ENCODE data around the gene WDR33.
"Not testable (repeated sequence)": the region's sequence is repeated elsewhere in the genome, so short reads cannot be mapped to it uniquely, and the experiment has no call there.

The WDR33 gene

DNA sequence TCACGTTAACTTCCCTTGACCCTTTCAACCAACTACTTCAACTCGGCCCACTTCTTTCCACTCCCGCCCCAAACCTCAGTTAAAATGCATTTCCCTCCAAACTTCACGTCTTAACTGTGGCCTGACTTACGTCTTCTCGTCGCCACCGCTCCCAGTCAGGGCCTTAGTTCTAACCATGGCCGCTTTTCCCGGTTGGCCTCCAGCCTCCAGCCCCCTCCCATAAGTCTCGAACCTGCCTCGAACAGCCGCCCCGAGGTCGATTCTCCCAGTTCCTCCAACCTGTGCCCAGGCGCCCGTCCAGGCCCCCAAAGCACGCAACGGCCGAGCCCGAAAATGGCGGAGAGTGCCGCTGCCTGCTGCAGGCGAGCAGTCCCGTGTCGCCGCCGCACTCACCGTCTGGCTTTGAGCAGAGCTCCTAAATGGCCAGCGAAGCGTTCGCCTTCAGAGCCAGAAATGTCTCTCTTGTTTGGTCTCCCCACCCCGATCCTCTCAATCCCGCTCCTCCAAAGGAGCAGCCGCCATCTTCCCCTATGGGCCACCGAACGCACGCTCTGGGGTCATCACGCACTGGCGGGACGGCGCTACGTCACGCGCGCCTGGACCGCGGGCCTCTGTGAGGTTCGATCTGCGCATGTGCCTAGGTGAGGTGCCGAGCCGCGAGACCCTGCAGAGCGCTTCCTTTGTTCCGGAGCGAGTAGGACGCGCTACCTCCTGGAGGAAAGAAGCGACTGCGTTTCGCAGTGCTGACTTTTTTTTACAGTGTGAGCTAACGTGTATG, at the start of gene WDR33:
WDR33 (minus strand) TSS at position 553 of the 778 bp plus-strand sequence. CDS start 40,190 bp downstream, outside the sequence.
- DNase-seq = peak; percentile 88 to 93

GRCh38 chr2:127860130-127860529, 49.2 kb upstream of the WDR33 start:
- no peak for DNase-seq

GRCh38 chr2:127859712-127860085, 48.7 kb upstream of the WDR33 start:
- DNase-seq = no peak

DNA sequence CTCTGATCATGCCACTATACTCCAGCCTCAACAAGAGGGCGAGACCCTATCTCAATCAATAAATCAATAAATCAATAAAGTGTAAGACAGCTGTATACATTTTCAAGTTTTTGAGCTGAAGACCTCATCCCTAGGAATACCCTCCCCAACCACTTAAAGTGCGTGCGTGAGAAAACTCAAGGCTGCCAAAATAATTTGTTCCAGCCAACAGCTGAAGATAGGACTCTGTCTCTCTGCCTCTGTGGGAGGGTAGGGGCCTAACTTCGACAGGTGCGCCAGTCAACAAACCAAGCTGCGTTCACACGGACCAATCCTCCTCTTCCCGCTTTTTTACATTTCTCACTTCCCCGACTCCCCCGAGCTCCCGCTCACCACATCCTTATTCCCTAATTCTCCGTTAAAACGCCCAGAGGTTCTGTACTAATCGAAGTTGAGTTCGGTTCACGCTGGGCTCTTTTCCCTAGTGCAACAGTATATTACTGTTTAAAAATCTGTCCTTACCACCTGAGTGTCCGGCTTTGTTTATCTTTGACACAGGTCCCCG, 46.4 kb upstream of the WDR33 start:
- no peak for DNase-seq

GRCh38 chr2:127853671-127854070, 42.7 kb upstream of the WDR33 start:
- DNase-seq = no peak

GRCh38 chr2:127852388-127852787, 41.4 kb upstream of the WDR33 start:
- DNase-seq = no peak

DNA sequence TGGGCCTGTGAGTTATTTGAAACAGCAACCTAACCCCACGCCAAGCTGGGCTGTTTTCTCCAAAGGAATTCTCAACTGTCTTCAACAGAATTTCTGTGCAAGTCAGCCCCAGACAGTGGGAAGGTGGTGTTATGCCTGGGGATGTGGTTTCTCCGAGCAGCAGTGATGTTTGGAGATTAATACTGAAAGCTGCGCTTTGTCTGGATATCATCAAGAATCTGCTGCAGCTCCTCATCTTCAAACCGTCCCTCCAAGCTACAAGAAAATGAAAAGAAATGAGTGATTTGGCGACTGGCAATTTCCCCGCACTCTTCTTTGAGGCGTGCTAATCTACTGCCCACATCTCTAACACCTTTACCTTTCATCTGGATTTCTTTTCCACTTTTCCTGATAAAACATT, 37.0 kb upstream of the WDR33 start:
- DNase-seq = no peak

GRCh38 chr2:127844973-127845372, 34.0 kb upstream of the WDR33 start:
- DNase-seq = no peak

- DNase-seq = no peak
Measured at GRCh38 chr2:127843677-127844076, 32.7 kb upstream of the WDR33 start.

GRCh38 chr2:127841466-127842178, 30.7 kb upstream of the WDR33 start:
- DNase-seq = no peak

GRCh38 chr2:127840893-127841292, 29.9 kb upstream of the WDR33 start:
- no peak for DNase-seq

DNA sequence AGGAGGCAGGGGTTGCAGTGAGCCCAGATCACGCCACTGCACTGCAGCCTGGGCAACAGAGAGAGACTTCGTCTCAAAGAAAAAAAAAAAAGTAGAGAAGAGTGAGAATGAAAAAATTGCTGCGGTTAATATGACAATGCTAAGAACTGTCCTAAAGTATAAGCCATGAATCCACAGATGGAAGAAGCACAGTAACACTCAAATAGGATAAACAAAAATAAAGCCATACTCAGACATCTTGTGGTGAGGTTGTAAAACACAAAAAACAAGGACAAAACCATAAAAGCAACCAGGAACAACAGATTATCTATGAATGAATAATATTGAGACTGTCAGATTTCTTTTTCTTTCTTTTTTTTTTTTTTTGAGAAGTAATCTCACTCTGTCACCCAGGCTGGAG, 24.0 kb upstream of the WDR33 start:
- no peak for DNase-seq

- DNase-seq = no peak
Measured at GRCh38 chr2:127829845-127830246, 18.9 kb upstream of the WDR33 start.

- not testable (repeated sequence) for DNase-seq
Measured at GRCh38 chr2:127826708-127827107, 15.7 kb upstream of the WDR33 start.

GRCh38 chr2:127826047-127826446, 15.1 kb upstream of the WDR33 start:
- no peak for DNase-seq

DNA sequence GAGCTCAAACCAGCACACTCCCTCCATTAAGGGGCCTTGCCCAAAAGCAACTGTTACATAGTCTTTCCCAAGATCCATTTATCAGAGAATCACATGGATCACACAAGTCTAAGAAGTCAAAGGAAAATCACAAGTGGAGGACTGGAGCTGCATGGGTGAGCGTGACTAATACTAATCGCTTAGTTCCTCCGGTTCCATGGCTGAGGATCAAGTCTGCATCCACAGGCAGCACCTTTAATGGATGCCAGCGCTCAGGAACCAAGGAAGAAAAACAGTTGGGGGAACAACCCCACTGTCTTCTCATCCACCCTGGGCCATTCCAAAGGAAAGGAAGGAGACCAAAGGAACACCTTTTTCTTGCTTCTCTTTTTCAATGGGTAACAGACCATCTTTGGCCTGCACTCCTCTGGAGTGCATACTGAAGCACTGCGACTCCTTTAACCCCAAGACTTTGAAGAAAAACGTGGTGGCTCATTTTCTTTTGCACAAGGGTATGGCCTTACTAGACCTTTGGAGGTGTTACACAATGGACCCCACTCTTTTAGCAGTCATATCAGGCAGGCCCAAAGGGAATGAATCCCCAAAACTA, 9.2 kb upstream of the WDR33 start:
- DNase-seq = no peak

DNA sequence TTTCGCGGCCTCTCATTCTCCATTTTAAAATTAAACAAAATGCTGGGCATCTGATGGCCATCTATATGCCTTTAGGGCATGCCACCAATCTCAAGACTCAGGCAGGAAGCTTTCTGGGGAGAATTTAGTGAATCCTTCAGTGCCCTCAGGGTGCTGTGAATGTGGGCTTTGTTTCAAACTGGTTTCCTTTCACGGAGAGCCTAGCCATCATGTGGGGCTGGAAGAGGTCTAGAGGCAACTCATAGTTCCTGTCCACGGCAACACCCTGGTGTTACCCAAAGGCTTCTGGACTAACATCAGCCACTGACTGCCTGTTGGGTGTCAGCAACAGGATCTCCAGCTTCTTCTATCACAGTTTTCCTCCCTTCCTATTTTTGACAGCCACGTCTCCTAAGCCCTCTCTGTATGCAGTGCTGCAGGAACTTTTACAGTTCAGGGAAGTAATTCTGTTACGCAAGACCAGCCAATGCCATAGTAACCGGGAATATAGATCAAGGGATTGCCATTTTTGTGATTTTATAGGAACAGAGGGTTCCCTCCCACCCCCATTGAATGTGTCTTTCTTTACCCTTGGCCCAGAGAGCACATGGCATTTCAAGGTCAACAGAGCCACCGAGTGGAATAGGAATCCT, 7.9 kb upstream of the WDR33 start:
- no peak for DNase-seq

DNA sequence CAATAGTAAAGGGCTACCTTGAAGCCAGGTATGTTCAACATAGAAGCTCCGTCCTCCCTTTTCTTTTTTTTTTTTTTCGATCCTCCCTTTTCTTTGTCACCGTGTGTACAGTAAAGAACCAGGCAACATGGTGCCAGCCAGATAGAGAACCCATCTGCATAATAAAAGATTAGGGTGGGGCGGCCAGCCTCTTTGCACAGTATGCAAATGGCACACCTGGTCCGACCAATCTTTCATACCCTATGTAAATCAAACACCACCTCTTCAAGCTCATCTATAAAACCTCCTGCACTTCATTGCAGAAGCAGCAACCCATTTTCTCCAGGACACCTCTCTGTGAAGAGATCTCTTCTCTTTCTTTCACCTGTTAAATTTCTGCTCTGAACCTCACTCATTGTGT, 7.3 kb upstream of the WDR33 start:
- no peak for DNase-seq

DNA sequence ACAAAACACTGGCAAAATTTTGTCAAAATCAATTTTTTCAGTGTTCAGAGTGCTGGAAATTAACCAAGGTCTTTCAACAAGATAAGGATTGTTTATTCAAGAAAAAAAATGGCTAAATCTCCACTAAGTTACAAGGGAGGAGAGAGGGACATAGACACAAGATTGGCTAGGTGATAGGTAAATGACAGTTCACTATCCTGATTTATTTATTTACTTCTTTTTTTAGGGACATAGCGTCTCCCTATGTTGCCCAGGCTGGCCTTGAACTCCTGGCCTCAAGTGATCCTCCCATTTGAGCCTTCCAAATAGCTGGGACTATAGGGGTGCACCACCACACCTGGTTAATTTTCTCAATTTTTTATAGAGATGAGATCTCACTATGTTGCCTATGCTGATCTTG, 3.7 kb upstream of the WDR33 start:
- no peak for DNase-seq

DNA sequence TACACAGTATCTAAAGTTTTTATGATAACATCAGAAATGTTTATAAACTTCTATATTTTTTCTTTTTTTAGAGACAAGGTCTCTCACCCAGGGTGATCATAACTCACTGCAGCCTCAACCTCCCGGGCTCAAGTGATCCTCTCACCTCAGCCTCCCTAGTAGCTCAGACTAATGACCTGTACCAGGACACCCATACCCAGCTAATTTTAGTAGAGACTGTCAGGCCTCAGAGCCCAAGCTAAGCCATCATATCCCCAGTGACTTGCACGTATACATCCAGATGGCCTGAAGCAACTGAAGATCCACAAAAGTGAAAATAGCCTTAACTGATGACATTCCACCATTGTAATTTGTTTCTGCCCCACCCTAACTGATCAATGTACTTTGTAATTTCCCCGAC, 1.5 kb upstream of the WDR33 start:
- DNase-seq = not testable (repeated sequence)

DNA sequence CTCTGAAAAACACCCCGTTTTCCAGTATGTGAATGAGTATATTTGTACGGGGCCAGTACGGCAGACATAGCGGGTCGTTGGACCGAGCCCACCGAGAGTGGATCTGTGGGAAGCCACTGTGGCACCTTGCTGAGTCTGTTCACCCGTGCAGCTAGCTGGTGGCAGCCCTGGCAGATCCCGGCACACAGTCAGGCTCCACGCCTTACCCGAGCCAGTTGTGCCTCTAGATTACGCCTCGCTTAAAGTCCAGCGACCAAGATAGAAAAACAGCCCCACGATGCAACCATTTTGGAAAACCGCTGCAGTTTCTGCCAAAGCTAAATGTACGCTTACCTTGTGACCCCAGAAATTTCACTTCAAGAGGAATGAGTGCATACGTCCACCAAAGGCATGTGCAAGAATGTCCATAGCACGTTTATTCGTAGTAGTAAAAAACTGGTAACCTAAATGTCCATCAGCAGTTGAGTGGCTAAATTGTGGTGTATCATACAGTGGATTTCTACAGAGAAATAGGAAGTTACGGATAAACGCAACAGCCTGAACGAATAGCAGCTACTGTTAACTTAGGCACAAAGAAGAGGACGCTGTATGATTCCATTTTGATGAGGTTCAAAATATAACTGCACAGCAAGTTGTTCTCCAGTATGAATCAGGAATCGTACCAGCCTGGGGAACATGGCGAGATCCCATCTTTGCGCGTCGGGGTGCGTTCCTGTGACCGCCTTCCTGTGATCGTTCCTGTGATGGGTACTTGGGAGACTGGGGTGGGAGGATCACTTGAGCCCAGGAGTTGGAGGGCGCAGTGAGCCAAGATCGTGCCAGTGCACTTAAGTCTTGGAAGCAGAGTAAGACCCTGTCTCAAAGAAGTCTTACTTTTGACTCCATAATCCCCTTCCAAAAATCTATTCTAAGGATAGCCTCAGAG, 688 bp upstream of the WDR33 start:
- DNase-seq = no peak

DNA sequence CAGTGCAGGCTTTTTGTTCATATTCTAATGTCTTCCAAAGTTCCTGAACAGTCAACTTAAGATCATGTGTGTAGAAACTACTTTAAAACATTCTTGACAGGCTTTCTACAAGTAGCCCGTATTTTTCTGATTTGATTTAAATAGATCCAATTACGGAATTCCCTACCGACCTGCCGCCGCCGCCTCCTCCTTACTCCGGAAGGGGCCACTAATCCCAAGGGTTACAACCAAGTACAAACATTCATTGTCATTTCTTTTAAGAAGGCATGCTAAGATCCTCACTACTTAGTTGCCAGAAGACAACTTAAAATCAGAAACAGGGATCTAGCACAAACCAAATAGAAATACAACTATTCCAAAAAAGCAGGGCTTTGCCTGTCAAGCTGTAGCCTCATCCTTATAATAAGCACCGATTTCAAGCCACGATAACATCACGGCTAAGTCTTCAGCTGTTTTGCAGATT, 784 bp downstream of the WDR33 start:
- no peak for DNase-seq
